ENCODE data around the gene DHDH. TPM values are rescaled to one million over a fixed set of nuclear protein-coding genes. Genes with fewer than 3 reads are reported as not detected.

Gene DHDH
- total RNA-seq, 1 donor from 2014 or later: not detected

DNA sequence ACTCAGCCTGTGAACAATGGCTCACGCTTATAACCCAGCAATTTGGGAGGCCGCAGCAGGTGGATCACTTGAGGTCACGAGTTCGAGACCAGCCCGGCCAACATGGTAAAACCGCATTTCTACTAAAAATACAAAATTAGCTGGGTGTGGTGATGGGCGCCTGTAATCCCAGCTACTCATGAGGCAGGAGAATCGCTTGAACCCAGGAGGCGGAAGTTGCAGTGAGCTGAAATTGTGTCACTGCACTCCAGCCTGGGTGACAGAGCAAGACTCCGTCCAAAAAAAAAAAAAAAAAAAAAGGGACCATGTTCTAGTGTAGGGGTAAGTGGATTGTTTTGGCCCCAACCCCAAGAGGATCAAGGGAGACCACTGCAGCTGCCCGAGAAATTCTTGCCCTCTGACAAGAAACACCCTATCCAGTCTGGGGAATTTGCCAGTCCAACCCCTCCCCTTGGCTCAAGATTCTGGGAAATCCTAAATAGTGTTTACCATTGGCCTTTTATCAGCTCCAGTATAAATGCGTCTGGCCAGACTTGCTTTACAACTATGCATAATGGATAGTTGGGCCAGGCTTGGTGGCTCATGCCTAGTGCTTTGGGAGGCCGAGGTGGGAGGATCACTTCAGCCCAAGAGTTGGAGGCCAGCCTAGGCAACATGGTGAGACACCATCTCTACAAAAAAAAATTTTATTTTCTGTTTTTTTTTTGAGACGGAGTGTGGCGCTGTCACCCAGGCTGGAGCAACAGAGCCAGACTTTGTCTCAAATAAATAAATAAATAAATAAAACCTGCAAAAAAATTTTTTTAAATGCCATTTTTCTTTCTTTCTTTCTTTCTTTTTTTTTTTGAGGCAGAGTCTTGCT, 5.1 kb upstream of the DHDH start:
- no peak overlapping the region for H3K27ac ChIP-seq

DNA sequence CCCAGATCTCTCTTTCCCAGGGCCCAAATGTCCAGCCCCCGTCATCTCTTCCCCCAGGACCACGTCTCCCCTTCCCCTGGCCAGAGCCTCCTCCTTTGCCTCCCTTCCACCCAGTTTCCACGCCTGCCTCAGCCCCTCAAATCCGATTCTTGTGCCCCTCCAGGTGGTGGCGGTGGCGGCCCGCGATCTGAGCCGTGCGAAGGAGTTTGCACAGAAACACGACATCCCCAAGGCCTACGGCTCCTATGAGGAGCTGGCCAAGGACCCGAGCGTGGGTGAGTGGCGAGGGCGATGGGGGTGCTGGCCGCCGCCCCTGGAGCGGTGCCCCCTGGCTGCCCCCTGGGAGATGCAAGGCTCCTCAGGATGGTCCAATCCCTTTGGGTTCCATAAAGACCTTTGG, 1.3 kb downstream of the DHDH start:
- H3K4me1 ChIP-seq: no peaks in the 10 kb centered on the region
- no peaks in the 10 kb centered on the region for H3K27me3 ChIP-seq
- no peak overlapping the region for H3K4me3 ChIP-seq
- no peaks in the 10 kb centered on the region for H3K36me3 ChIP-seq
- H3K9me3 ChIP-seq: no peaks in the 10 kb centered on the region
- no peak for DNase-seq (ENCODE audit: low spot score in 2 of 2)
- intact Hi-C loops (cut with DNase I): no loop called here
- TF ChIP-seq, protein P1, sequence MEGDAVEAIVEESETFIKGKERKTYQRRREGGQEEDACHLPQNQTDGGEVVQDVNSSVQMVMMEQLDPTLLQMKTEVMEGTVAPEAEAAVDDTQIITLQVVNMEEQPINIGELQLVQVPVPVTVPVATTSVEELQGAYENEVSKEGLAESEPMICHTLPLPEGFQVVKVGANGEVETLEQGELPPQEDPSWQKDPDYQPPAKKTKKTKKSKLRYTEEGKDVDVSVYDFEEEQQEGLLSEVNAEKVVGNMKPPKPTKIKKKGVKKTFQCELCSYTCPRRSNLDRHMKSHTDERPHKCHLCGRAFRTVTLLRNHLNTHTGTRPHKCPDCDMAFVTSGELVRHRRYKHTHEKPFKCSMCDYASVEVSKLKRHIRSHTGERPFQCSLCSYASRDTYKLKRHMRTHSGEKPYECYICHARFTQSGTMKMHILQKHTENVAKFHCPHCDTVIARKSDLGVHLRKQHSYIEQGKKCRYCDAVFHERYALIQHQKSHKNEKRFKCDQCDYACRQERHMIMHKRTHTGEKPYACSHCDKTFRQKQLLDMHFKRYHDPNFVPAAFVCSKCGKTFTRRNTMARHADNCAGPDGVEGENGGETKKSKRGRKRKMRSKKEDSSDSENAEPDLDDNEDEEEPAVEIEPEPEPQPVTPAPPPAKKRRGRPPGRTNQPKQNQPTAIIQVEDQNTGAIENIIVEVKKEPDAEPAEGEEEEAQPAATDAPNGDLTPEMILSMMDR (IDR thresholded peaks at IDR 0.05): no peak
- no peak overlapping the region for H3K27ac ChIP-seq

More for the DNA sequence above, 5.1 kb upstream of the DHDH start:
- intact Hi-C loops (cut with DNase I): no loop called here
- Histone ChIP-seq H3K4me1 (peaks cover 0 to 3% of the 10 kb centered on the region in 2 donors), H3K36me3 (no peaks in the 10 kb centered on the region), H3K9me3 (no peaks in the 10 kb centered on the region), H3K4me3 (no peak overlapping the region), H3K27me3 (no peaks in the 10 kb centered on the region)
- no peak for DNase-seq (ENCODE audit: low spot score in 2 of 2)
- TF ChIP-seq, protein P1 (IDR thresholded peaks at IDR 0.05): no peak

DNA sequence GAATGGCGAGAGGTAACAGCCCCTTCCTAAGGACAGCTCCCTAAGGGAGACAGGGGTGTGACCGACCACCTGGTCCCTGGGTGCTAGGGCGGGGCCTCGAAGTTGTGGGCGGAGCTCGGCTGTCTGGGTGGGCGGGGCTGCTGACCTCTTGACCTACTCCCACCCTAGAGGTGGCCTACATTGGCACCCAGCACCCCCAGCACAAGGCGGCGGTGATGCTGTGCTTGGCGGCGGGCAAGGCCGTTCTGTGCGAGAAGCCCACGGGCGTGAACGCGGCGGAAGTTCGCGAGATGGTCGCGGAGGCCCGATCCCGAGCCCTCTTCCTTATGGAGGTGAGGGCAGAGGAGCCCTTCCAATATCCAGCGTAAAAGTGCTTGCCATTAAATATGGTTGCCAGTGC, 2.4 kb downstream of the DHDH start:
- Histone ChIP-seq H3K4me3 (no peak overlapping the region), H3K4me1 (no peaks in the 10 kb centered on the region), H3K27me3 (no peaks in the 10 kb centered on the region), H3K9me3 (peaks cover 0 to 4% of the 10 kb centered on the region in 2 donors), H3K27ac (no peak overlapping the region), H3K36me3 (no peaks in the 10 kb centered on the region)
- intact Hi-C loops (cut with DNase I): no loop called here
- no peak for DNase-seq (ENCODE audit: low spot score in 2 of 2)
- TF ChIP-seq, protein P1 (IDR thresholded peaks at IDR 0.05): no peak

DNA sequence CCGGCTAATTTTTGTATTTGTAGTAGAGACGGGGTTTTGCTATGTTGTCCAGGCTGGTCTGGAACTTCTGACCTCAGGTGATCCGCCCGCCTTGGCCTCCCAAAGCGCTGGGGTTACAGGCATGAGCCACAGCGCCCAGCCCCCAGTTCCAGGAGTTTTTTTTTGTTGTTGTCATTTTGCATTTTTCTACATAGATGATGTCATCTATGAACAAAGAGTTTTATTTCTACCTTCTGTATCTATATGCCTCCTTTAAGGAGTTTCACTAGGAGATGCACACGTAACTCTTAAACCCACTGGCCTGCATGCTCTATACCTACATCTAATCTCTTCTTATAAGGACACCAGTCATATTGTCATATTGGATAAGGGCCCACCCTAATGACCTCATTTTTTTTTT, 4.8 kb downstream of the DHDH start:
- Histone ChIP-seq H3K27ac (no peak overlapping the region), H3K27me3 (no peaks in the 10 kb centered on the region), H3K9me3 (peaks cover 0 to 9% of the 10 kb centered on the region in 2 donors), H3K4me1 (no peaks in the 10 kb centered on the region), H3K36me3 (no peaks in the 10 kb centered on the region), H3K4me3 (no peak overlapping the region)
- intact Hi-C loops (cut with DNase I): no loop called here
- TF ChIP-seq, protein P1 (IDR thresholded peaks at IDR 0.05): no peak
- no peak for DNase-seq (ENCODE audit: low spot score in 2 of 2)

DNA sequence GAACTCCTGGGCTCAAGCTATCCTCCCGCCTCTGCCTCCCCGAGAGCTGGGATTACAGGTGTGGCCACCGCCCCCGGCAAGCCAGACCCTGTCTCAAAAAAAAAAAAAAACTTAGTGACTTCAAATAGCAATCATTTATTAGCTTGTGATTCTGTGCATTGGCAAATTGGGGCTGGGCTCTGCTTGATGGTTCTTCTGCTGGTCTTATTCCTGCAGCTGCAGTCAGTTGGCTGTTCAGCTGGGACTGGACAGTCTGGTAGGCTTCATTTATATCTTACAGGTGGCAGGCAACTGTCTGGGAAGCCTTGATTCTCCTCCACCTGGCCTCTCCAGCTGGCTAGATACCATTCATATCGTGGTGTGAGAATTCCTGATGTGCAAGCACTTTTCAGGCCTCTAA, 7.4 kb downstream of the DHDH start:
- Histone ChIP-seq H3K4me1 (no peaks in the 10 kb centered on the region), H3K9me3 (peaks cover 0 to 9% of the 10 kb centered on the region in 2 donors), H3K36me3 (no peaks in the 10 kb centered on the region), H3K27ac (no peak overlapping the region), H3K4me3 (no peak overlapping the region), H3K27me3 (no peaks in the 10 kb centered on the region)
- intact Hi-C loops (cut with DNase I): no loop called here
- DNase-seq (ENCODE audit: low spot score in 2 of 2): no peak
- TF ChIP-seq, protein P1 (IDR thresholded peaks at IDR 0.05): no peak

Data from ascending aorta (tissue), 2 donors.